DMS153 treated with DMSO at 0.1 percent for 48 hours (cell line): ENCODE results near the gene MAST4.
"Not testable (repeated sequence)": the region's sequence is repeated elsewhere in the genome, so short reads cannot be mapped to it uniquely, and the experiment has no call there.

Experiments used
- DNase-seq: peaks from one replicate; lab custom pipeline; 2025; ENCODE audit not compliant: unreplicated experiment; lab: John Stamatoyannopoulos, UW

MAST4 gene

DNA sequence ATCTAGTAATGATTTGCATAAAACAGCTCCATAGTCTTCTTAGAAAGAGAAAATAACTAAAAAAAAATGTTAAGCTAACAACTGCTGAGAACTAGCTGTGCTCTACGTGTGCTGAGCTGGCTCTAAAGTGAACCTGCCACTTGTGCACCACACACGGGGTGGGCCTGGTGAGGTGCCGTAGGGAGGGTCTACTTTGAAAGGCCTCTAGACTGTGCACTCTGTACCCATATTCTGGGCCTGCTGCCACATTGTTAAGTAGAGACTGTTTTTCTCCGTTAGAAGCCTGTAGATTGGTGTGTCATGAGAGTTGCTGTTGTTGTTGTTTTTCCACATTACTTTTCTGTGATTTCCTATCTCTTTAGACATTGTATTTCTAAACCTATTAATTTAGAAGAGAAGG lies 506.5 kb downstream of the MAST4 start:
- no peak for DNase-seq

- no peak for DNase-seq
These were observed 508.7 kb downstream of the MAST4 start for GRCh38 chr5:67104859-67105258.

DNA sequence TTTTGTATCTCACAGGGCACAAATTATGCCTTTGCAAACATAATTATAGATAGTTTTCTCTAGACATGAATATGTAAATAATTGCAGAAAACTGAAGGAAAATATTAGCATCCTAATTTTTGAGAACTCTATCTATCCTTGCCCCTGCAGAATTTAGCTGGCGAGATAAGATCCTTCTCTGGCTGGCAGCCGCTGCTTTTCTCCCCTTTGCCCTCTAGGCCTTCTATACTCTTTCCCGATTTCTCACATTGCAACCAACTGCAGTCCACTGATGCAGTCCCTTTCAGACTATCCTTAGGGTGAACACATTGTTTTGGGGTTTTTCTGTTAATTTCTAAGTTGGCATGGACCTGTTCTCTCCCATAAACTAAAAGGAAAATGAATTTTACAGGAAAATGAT lies 509.1 kb downstream of the MAST4 start:
- no peak for DNase-seq

GRCh38 chr5:67106626-67107342 lies 510.6 kb downstream of the MAST4 start:
- no peak for DNase-seq

DNA sequence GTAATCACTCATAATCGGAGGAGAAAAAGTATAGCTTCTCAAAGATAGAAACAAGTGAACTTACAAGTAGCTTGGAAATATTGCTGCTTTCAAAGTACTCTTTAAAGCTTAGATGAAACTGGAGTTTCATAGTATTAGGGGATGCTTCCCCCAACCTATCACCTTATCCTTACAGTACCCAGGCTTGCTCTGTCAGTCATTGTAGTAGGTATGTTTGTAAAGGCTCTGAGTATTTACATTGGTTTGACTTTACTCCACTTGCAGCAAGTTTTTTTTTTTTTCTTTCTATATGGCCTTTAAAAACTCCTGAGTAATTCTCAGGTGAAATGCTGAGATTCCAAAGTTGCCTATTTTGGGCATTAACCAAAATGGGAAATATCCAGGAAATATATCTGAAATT lies 515.6 kb downstream of the MAST4 start:
- DNase-seq = no peak

- DNase-seq = no peak
These were observed 519.1 kb downstream of the MAST4 start for GRCh38 chr5:67115246-67115645.

GRCh38 chr5:67115817-67116216 lies 519.6 kb downstream of the MAST4 start:
- no peak for DNase-seq

DNA sequence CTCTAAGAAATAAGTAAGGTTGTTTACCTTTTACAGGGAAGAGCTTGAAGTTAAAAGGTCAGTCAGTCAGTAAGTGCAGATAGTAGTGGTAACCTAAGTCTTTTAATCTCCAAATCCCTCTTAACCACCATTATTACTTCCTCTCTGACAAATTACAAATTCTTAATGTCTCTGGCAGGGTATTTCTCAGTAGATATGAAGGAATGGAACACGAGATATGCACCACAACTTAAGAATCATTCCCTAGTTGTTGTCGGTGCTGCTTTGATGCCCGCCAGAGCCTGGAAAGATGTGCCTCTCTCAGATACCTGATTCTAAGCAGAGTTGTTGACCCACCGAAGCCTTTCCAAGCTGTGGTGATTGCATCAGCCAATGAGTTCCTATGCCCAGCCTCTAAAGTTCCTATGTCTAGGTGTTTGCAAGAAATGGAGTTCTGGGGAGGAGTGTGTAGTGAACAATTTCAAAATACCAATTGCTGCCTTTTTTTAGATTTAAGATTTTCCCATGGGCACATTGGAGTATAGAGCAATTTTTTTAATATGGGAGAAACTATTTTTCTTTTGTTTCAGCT lies 521.9 kb downstream of the MAST4 start:
- DNase-seq = no peak

DNA sequence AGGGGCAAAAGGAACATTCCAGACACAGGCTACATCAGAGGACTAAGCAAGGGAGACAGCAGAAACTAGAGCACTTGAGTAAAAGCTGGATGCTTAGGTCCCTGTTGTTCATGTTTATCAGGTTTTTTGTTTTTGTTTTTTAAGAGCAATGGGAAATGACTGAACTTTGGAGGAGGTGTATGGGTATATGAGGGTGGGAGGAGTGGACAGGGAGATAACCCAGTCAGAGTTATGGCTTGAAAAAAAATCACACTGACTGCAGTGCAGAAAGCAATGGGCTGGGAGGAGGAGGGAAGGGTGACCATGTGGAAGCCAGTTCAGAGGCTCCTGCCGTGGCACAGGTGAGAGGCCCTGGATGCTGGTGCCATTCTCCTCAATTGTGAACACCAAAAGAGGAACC lies 522.8 kb downstream of the MAST4 start:
- no peak for DNase-seq

- no peak for DNase-seq
These were observed 523.8 kb downstream of the MAST4 start for GRCh38 chr5:67120032-67120431.

- DNase-seq = no peak
These were observed 527.6 kb downstream of the MAST4 start for GRCh38 chr5:67123819-67124218.

- no peak for DNase-seq
These were observed 528.4 kb downstream of the MAST4 start for GRCh38 chr5:67124556-67124955.

DNA sequence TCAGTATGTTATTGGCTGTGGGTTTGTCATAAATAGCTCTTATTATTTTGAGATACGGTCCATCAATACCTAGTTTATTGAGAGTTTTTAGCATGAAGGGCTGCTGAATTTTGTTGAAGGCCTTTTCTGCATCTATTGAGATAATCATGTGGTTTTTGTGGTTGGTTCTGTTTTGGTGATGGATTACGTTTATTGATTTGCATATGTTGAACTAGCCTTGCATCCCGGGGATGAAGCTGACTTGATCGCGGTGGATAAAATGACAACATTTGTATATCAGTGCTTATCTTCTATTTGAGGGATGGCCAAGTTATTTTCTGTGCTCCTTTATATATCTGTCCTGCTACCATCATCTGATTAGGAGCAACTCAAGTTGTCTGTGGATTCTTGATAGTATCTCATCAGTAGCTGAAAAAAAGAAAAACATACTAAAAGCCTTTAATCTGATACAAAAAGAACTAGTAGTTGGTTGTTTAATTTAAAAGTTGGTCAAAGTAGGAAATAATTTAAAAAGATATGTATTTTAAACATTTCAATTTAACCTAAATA lies 531.2 kb downstream of the MAST4 start:
- DNase-seq = not testable (repeated sequence)

DNA sequence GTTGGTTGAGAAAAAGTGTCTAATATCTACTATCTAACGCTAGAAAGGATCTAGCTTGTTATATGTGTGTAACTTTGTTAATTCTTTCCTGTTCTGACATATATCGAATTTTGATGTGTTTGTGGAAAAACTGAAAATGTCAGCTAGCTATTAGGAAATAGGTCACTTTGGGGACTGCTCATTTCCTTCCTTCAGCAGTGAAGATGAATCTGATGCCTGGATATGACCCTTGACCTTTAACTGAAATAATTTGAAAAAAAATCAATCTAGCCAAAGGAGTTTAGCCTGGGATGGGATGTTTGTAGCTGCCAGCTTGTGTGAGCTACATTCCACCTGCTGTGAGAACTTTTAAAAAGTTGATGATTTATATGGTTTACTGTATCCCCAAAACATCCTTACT lies 533.6 kb downstream of the MAST4 start:
- no peak for DNase-seq

GRCh38 chr5:67133217-67133616 lies 537.0 kb downstream of the MAST4 start:
- no peak for DNase-seq

DNA sequence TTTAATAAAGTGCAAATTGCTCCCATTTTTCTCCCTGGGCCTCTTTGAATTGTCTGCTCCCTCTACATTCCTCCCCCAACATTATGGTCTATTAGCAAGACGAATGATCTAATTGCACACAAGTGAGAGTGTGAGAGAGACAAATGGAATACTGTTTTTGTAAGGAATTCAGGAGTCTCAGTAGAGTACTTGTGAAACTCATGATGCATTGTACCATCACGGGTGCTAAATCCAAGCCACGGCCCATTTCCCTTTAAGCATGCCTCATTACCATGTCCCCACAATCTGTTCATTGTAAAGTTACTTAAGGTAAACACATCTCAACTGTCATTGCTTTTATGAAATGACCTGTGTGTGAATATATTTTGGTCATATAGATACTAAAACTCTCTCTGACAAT lies 537.6 kb downstream of the MAST4 start:
- no peak for DNase-seq

DNA sequence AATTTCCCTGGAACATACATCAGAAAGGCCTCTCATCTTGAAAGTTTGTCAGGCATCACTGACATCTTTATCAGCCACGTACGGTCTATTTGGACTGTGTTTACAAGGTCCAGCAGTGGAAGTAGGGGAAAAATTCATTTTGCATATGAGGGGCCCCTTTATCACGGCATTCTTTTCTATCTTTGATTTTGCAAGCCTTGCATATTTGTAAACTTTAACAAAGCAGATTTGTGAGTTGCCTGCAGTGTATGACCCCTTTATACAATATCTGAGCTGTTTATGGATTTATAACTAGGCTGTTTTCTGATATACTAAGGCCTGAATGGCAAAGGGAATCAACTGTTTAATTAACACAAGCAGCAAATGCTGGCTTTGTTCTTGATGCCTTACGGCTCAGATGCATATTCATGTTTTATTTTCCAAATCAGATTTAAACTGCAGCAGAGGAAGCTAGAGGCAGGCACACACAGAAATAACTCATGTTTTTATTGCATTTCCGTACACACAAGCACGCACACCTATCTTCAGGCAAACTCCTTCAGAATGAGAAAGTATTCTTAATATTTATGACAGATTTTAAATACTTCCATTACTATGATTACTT lies 539.3 kb downstream of the MAST4 start:
- DNase-seq = no peak

DNA sequence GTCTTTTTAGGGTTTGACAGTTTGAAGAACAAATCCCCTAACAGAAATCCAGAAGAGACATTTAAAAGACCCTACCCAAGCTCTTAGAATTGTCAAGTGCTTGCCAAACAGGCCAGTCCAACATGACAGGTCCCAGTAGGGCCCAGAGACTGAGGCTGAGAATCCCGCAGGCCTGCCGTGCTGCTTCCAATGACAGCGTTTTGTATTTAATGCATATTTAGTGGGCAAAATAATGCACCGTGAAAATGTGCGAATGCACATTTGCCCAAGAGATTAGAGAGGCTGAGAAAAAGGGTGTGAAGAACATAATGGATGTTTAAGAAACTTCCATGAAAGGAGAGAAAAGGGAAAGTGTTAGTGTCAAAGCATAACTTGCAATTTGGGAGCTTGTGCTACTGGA lies 542.8 kb downstream of the MAST4 start:
- no peak for DNase-seq

DNA sequence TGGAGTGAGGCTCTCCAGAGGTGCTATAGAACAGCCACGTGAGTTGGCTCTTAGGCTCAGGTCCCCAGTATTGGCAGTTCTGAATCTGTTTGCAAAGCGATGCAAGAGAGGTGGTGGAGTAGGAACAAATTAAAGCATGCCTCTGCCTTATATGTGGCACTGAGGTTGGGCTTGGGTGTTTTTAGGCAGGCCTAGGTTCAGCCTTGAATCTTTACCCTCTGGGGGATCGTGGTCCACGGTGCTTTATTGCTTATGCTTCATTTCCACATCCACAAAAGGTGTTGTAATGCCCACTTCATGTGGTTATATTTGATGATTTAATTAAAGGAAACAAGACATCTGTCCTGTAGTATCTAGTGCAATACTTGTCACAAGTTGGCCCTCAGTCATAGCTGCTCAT lies 544.2 kb downstream of the MAST4 start:
- no peak for DNase-seq

DNA sequence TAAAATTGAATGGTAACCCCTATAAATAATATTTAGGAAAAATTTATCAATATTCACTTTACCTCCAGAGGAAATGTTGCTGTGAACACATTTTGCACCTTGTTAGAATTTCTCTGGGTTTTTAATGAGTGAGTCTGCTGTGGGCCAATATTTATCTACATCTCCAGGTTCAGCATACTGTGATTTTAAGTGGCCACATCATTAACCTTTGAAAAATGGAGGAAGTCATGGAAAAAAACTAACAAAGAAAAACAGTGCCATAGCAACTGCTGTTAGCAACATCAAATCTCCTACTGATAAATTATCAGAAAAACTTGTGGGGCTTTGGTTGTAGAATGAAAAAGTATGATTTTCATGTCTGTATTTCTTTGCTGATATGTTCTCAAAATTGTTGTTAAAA lies 545.5 kb downstream of the MAST4 start:
- DNase-seq = no peak

DNA sequence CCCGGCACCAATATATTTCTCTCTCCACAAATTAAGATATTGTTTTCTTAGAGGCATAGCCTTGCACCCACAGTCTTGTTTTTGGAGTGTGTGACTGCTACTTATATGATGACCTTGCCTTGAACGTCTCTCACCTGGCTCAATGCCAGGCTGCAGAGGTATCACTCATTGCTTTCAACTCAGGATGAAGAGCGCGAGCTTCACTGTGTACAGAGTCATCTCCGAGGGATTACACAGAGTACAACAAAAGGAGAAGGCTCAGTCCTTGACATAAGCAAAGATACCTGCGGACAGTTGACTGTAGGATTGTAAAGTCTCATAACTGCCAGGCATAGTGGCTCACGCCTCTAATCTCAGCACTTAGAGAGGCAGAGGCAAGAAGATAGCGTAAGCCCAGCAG lies 546.6 kb downstream of the MAST4 start:
- DNase-seq = no peak

DNA sequence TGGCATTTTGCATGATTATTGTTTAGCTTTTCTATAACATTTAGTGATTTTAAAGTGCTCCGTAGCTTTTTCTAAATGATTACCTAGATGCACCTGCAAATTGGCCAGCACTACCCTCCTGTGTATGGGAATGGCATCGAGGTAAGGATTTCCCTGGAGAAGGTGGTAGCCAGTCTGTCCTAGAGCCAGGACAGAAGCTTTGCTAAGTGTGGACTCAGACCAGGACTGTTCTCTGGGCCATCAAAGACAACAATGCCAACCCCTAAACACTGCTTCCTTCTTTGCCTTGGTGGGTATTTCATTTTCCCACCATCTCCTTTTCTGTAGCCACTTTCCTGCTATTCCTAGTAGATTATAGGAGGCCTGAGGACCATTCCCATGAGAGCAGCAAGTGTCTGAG lies 547.4 kb downstream of the MAST4 start:
- DNase-seq = no peak
